ENCODE results near the gene BSPH1. TPM values are rescaled to one million over a fixed set of nuclear protein-coding genes. Genes with fewer than 3 reads are reported as not detected.

Gene BSPH1
- total and polyA plus RNA-seq, 2 donors (not counting 3 experiments of a cell fraction or from before 2014, with no cell fraction given), result not detected

DNA sequence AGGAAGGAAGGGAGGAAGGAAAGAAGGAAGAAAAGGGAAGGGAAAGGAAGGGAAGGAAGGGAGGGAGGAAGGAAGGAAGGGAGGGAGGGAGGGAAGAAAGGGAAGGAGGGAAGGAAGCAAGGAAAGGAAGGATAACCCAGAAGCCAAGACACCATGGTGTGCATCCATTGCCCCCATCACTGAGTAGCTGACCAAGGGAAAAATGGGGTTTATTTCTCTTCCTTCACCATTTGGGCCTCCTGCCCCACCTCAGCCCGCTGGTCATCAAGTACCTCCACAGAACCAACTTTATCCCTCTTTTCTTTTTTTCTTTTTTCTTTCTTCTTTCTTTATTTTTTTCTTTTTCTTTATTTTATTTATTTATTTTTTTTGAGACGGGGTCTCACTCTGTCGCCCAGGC, 31.5 kb upstream of the BSPH1 start:
- Histone ChIP-seq H3K79me2 (ENCODE audit: control insufficient read depth, insufficient read depth, low read length) (no peaks in the 10 kb centered on the region), H3K4me1 (ENCODE audit: control insufficient read depth, extremely low read depth, insufficient read depth, low read length) (no peaks in the 10 kb centered on the region), H3K9me1 (replicated peaks; ENCODE audit: control insufficient read depth, extremely low read depth, insufficient read depth, low read length) (no peaks in the 10 kb centered on the region), H3K4me2 (ENCODE audit: insufficient read depth, low read length) (no peak overlapping the region), H3K27me3 (ENCODE audit: control insufficient read depth in 2 of 2, insufficient read depth in 2 of 2, low read length in 2 of 2) (no peaks in the 10 kb centered on the region), H3K4me3 (replicated peaks in 1 of 3; ENCODE audit: insufficient read depth in 1 of 3, low read depth in 1 of 3, low read length in 3 of 3) (no peak overlapping the region), H3K27ac (ENCODE audit: insufficient read depth, low read depth, low read length) (no peak overlapping the region), H3K9me3 (replicated peaks; ENCODE audit: control insufficient read depth, insufficient read depth, low read length) (no peaks in the 10 kb centered on the region), H4K20me1 (replicated peaks; ENCODE audit: control insufficient read depth, extremely low read depth, insufficient read depth, low read length) (no peaks in the 10 kb centered on the region), H2AFZ (ENCODE audit: low read depth, low read length) (no peak overlapping the region), H3K36me3 (ENCODE audit: control insufficient read depth in 2 of 2, extremely low read depth in 1 of 2, insufficient read depth in 2 of 2, low read length in 2 of 2) (no peaks in the 10 kb centered on the region), H3K9ac (replicated peaks; ENCODE audit: extremely low read depth, insufficient read depth, low read length) (no peak overlapping the region)
- FAIRE-seq, result no peak
- TF ChIP-seq, protein P1, sequence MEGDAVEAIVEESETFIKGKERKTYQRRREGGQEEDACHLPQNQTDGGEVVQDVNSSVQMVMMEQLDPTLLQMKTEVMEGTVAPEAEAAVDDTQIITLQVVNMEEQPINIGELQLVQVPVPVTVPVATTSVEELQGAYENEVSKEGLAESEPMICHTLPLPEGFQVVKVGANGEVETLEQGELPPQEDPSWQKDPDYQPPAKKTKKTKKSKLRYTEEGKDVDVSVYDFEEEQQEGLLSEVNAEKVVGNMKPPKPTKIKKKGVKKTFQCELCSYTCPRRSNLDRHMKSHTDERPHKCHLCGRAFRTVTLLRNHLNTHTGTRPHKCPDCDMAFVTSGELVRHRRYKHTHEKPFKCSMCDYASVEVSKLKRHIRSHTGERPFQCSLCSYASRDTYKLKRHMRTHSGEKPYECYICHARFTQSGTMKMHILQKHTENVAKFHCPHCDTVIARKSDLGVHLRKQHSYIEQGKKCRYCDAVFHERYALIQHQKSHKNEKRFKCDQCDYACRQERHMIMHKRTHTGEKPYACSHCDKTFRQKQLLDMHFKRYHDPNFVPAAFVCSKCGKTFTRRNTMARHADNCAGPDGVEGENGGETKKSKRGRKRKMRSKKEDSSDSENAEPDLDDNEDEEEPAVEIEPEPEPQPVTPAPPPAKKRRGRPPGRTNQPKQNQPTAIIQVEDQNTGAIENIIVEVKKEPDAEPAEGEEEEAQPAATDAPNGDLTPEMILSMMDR (IDR thresholded peaks at IDR 0.05; ENCODE audit: extremely low read depth in 1 of 2, insufficient read depth in 1 of 2, low read depth in 1 of 2, low read length in 2 of 2), result no peak
- no peak for TF ChIP-seq POLR2AphosphoS5 (IDR thresholded peaks at IDR 0.05; ENCODE audit: insufficient read depth, low read depth, low read length)
- TF ChIP-seq, protein P2, sequence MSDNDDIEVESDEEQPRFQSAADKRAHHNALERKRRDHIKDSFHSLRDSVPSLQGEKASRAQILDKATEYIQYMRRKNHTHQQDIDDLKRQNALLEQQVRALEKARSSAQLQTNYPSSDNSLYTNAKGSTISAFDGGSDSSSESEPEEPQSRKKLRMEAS (IDR thresholded peaks at IDR 0.05; ENCODE audit: insufficient read depth, insufficient read length), result no peak
- no peak for TF ChIP-seq GATA2 (IDR thresholded peaks at IDR 0.05; ENCODE audit: insufficient read depth, insufficient read length, low read depth, low read length)
- no peak for TF ChIP-seq FOS (IDR thresholded peaks at IDR 0.05; ENCODE audit: borderline replicate concordance, insufficient read depth, low read length)
- no peak for TF ChIP-seq JUN (IDR thresholded peaks at IDR 0.05; ENCODE audit: borderline replicate concordance, insufficient read depth, insufficient read length, low read depth)
- no peak for TF ChIP-seq POLR2A (IDR thresholded peaks at IDR 0.05; ENCODE audit: low read depth, low read length)
- dilution Hi-C loops (cut with MboI; ENCODE audit: extremely low pct_ligation_motif_present, low sequenced_read_pairs), result no loop called here
- ChIA-PET CTCF (no interaction called here), POLR2A (no interaction called here)
- BruUV-seq (replicated peaks), result no TSS peak
- intact Hi-C loops (cut with micrococcal nuclease), result no loop called here
- no peak for DNase-seq (ENCODE audit: low read depth, low spot score)
